Stimulated activated CD4-positive, alpha-beta T cell treated with anti-CD3 and anti-CD28 coated beads, Interleukin-4, amount 100 ng/mL, for 48 hours (primary cell): Measurements from ENCODE around the gene SEMA6C.
"Not testable (repeated sequence)": the region's sequence is repeated elsewhere in the genome, so short reads cannot be mapped to it uniquely, and the experiment has no call there.

ENCODE experiments used
- DNase-seq, 2 donors: peaks; one replicate each; pipeline ENCODE4 v3.0.0-alpha.2; 2020; ENCODE audit warnings: low read depth in 2 of 2

Gene SEMA6C

GRCh38 chr1:151130987-151131586 lies 15.3 kb downstream of the SEMA6C start:
- DNase-seq: peak; percentile 76 to 83

- no peak for DNase-seq
These were observed 17.6 kb downstream of the SEMA6C start for GRCh38 chr1:151128800-151129199.

- DNase-seq: no peak
These were observed 21.5 kb downstream of the SEMA6C start for GRCh38 chr1:151124763-151125403.

- DNase-seq: no peak
These were observed 32.6 kb downstream of the SEMA6C start for GRCh38 chr1:151113877-151114276.

- DNase-seq: no peak
These were observed 38.1 kb downstream of the SEMA6C start for GRCh38 chr1:151108331-151108730.

GRCh38 chr1:151106894-151107293 lies 39.5 kb downstream of the SEMA6C start:
- DNase-seq: no peak

GRCh38 chr1:151104630-151105029 lies 41.8 kb downstream of the SEMA6C start:
- DNase-seq: no peak

GRCh38 chr1:151098126-151098525 lies 48.3 kb downstream of the SEMA6C start:
- no peak for DNase-seq

GRCh38 chr1:151097426-151097825 lies 49.0 kb downstream of the SEMA6C start:
- not testable (repeated sequence) for DNase-seq

- DNase-seq: no peak
These were observed 60.4 kb downstream of the SEMA6C start for GRCh38 chr1:151085953-151086559.
